HEK293 (cell line): ENCODE results near the gene GORAB.

Experiments
- CTCF ChIA-PET: fragments of 350-600 bp; formaldehyde crosslinking; extraction: SDS; loops from one replicate; lab custom pipeline; 2021; ENCODE audit warnings: antibody characterized with exemption; lab: Yijun Ruan, JAX
- POLR2A ChIA-PET: fragments of 300-600 bp; formaldehyde crosslinking; extraction: SDS; loops from one replicate; lab custom pipeline; 2020; ENCODE audit warnings: antibody characterized with exemption, inconsistent platforms; lab: Yijun Ruan, JAX
- H3K27ac ChIP-seq: fragments of 200-500 bp; sonication (Bioruptor generic); 2 replicates; pipeline ENCODE4 v1.5.1; 2014; ENCODE audit warnings: low read depth, low read length, control low read depth, inconsistent platforms; ENCODE audit errors: extremely low read depth
- H3K36me3 ChIP-seq, 2 experiments: fragments of 200-500 bp in 1 of 2; sonication (Bioruptor generic) in 1 of 2; 1 replicate in 1 of 2; 2 replicates in 1 of 2; pipeline ENCODE4 v1.5.1; 2014 to 2017; ENCODE audit warnings: inconsistent platforms in 2 of 2, low read length in 2 of 2; ENCODE audit not compliant: control insufficient read depth in 2 of 2, insufficient read depth in 1 of 2
- H3K4me1 ChIP-seq: fragments of 200-500 bp; sonication (Bioruptor generic); 2 replicates; pipeline ENCODE4 v1.5.1; 2014; ENCODE audit warnings: mild to moderate bottlenecking, low read length, inconsistent platforms; ENCODE audit not compliant: control insufficient read depth, insufficient read depth
- H3K4me3 ChIP-seq: 2 replicates; pipeline ENCODE4 v1.5.1; 2011; ENCODE audit warnings: low read depth, mild to moderate bottlenecking, control low read depth, low read length, moderate library complexity
- H3K9me3 ChIP-seq: fragments of 200-500 bp; sonication (Bioruptor generic); 2 replicates; pipeline ENCODE4 v1.5.1; 2014; ENCODE audit warnings: low read depth, low read length, inconsistent platforms; ENCODE audit not compliant: control insufficient read depth, insufficient read depth
- GLIS2 ChIP-seq: fragments of 450-650 bp; formaldehyde crosslinking; IDR thresholded peaks from 2 replicates; pipeline ENCODE4 v1.5.1; 2016; ENCODE audit warnings: missing biosample characterization, missing genetic modification characterization
- KLF1 ChIP-seq: fragments of 450-650 bp; formaldehyde crosslinking; IDR thresholded peaks from 2 replicates; pipeline ENCODE4 v1.5.1; 2016; ENCODE audit warnings: missing biosample characterization, missing genetic modification characterization
- KLF8 ChIP-seq: fragments of 450-650 bp; formaldehyde crosslinking; IDR thresholded peaks from 2 replicates; pipeline ENCODE4 v1.5.1; 2016; ENCODE audit warnings: missing biosample characterization, missing genetic modification characterization
- MEIS1 ChIP-seq: sonication (generic); formaldehyde crosslinking; IDR thresholded peaks from 2 replicates; pipeline ENCODE4 v1.8.1; 2022; ENCODE audit warnings: missing genetic modification reagents, mild to moderate bottlenecking, borderline replicate concordance
- SETDB1 ChIP-seq: IDR thresholded peaks from one replicate; pipeline ENCODE4 v1.6.1; 2017; ENCODE audit warnings: mild to moderate bottlenecking, low read length, moderate library complexity, mixed read lengths; ENCODE audit not compliant: insufficient read length
- SP2 ChIP-seq: fragments of 450-650 bp; formaldehyde crosslinking; IDR thresholded peaks from 2 replicates; pipeline ENCODE4 v1.5.1; 2016; ENCODE audit warnings: missing biosample characterization, missing genetic modification characterization
- ZBTB17 ChIP-seq: fragments of 450-650 bp; formaldehyde crosslinking; IDR thresholded peaks from 2 replicates; pipeline ENCODE4 v1.5.1; 2016; ENCODE audit warnings: missing biosample characterization, missing genetic modification characterization
- ZBTB21 ChIP-seq: fragments of 450-650 bp; formaldehyde crosslinking; IDR thresholded peaks from 2 replicates; pipeline ENCODE4 v1.5.1; 2017; ENCODE audit warnings: missing biosample characterization, missing genetic modification characterization
- ZBTB8A ChIP-seq: fragments of 450-650 bp; formaldehyde crosslinking; IDR thresholded peaks from 2 replicates; pipeline ENCODE4 v1.5.1; 2016; ENCODE audit warnings: missing biosample characterization, missing genetic modification characterization
- ZNF132 ChIP-seq: fragments of 450-650 bp; formaldehyde crosslinking; IDR thresholded peaks from 2 replicates; pipeline ENCODE4 v1.5.1; 2017; ENCODE audit warnings: missing biosample characterization, missing genetic modification characterization, borderline replicate concordance
- ZNF133 ChIP-seq: fragments of 450-650 bp; formaldehyde crosslinking; IDR thresholded peaks from 2 replicates; pipeline ENCODE4 v1.5.1; 2016; ENCODE audit warnings: missing biosample characterization, missing genetic modification characterization
- ZNF138 ChIP-seq: fragments of 450-650 bp; formaldehyde crosslinking; IDR thresholded peaks from 2 replicates; pipeline ENCODE4 v1.5.1; 2016; ENCODE audit warnings: missing biosample characterization, missing genetic modification characterization, borderline replicate concordance
- ZNF174 ChIP-seq: fragments of 450-650 bp; formaldehyde crosslinking; IDR thresholded peaks from 2 replicates; pipeline ENCODE4 v1.5.0; 2017; ENCODE audit warnings: missing biosample characterization, mild to moderate bottlenecking, missing genetic modification characterization
- ZNF184 ChIP-seq: fragments of 450-650 bp; IDR thresholded peaks from 2 replicates; pipeline ENCODE4 v1.5.1; 2018; ENCODE audit warnings: missing biosample characterization, mild to moderate bottlenecking, missing genetic modification characterization
- ZNF341 ChIP-seq: fragments of 450-650 bp; formaldehyde crosslinking; IDR thresholded peaks from 2 replicates; pipeline ENCODE4; 2016; ENCODE audit warnings: low read depth, missing biosample characterization, missing genetic modification characterization
- ZNF529 ChIP-seq: fragments of 450-650 bp; formaldehyde crosslinking; IDR thresholded peaks from 2 replicates; pipeline ENCODE4 v1.5.1; 2017; ENCODE audit warnings: missing genetic modification characterization, missing biosample characterization; ENCODE audit not compliant: insufficient replicate concordance
- ZNF548 ChIP-seq: fragments of 450-650 bp; formaldehyde crosslinking; IDR thresholded peaks from 2 replicates; pipeline ENCODE4 v1.5.1; 2016; ENCODE audit warnings: missing biosample characterization, missing genetic modification characterization
- ZNF549 ChIP-seq: fragments of 450-650 bp; IDR thresholded peaks from 2 replicates; pipeline ENCODE4 v1.5.1; 2018; ENCODE audit warnings: missing biosample characterization, missing genetic modification characterization, mild to moderate bottlenecking, inconsistent platforms, moderate library complexity
- ZNF610 ChIP-seq: fragments of 450-650 bp; formaldehyde crosslinking; IDR thresholded peaks from 2 replicates; pipeline ENCODE4 v1.5.1; 2016; ENCODE audit warnings: missing biosample characterization, missing genetic modification characterization, borderline replicate concordance
- ZNF629 ChIP-seq: fragments of 450-650 bp; formaldehyde crosslinking; IDR thresholded peaks from 2 replicates; pipeline ENCODE4 v1.5.1; 2017; ENCODE audit warnings: missing biosample characterization, missing genetic modification characterization
- ZNF677 ChIP-seq: fragments of 450-650 bp; IDR thresholded peaks from 2 replicates; pipeline ENCODE4 v1.5.0; 2018; ENCODE audit warnings: missing biosample characterization, mild to moderate bottlenecking, missing genetic modification characterization, moderate library complexity
- ZSCAN30 ChIP-seq: fragments of 450-650 bp; IDR thresholded peaks from 2 replicates; pipeline ENCODE4 v1.5.1; 2018; ENCODE audit warnings: missing biosample characterization, mild to moderate bottlenecking, missing genetic modification characterization, moderate library complexity
- ZSCAN5A ChIP-seq: fragments of 450-650 bp; formaldehyde crosslinking; IDR thresholded peaks from 2 replicates; pipeline ENCODE4 v1.5.1; 2016; ENCODE audit warnings: missing biosample characterization, missing genetic modification characterization
- TF ChIP-seq, protein P1 (sequence below): fragments of 450-650 bp; IDR thresholded peaks from 2 replicates; pipeline ENCODE4 v1.5.1; 2018; ENCODE audit warnings: missing biosample characterization, missing genetic modification characterization
- TF ChIP-seq, protein P2 (sequence below): fragments of 450-650 bp; formaldehyde crosslinking; IDR thresholded peaks from 2 replicates; pipeline ENCODE4 v1.5.1; 2016; ENCODE audit warnings: missing biosample characterization, missing genetic modification characterization
- TF ChIP-seq, protein P3 (sequence below): fragments of 450-650 bp; formaldehyde crosslinking; IDR thresholded peaks from 2 replicates; pipeline ENCODE4 v1.5.1; 2016; ENCODE audit warnings: missing biosample characterization, missing genetic modification characterization, borderline replicate concordance

The GORAB gene

GRCh38 chr1:170521818-170522217 is 10.1 kb upstream of the GORAB start:
- Histone ChIP-seq H3K36me3 (no peaks in the 10 kb centered on the region), H3K4me1 (no peaks in the 10 kb centered on the region), H3K4me3 (no peak overlapping the region), H3K9me3 (no peaks in the 10 kb centered on the region), H3K27ac (no peak overlapping the region)
- POLR2A ChIA-PET, result no interaction called here
- no peak for TF ChIP-seq ZBTB21 (tag by site-specific recombination)
- no peak for TF ChIP-seq ZNF174 (tag by site-specific recombination)
- no peak for TF ChIP-seq ZSCAN30
- no peak for TF ChIP-seq ZBTB8A (tag by site-specific recombination)
- TF ChIP-seq, protein P1, sequence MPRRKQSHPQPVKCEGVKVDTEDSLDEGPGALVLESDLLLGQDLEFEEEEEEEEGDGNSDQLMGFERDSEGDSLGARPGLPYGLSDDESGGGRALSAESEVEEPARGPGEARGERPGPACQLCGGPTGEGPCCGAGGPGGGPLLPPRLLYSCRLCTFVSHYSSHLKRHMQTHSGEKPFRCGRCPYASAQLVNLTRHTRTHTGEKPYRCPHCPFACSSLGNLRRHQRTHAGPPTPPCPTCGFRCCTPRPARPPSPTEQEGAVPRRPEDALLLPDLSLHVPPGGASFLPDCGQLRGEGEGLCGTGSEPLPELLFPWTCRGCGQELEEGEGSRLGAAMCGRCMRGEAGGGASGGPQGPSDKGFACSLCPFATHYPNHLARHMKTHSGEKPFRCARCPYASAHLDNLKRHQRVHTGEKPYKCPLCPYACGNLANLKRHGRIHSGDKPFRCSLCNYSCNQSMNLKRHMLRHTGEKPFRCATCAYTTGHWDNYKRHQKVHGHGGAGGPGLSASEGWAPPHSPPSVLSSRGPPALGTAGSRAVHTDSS, result no peak
- TF ChIP-seq ZNF341, result no peak
- no peak for TF ChIP-seq SP2 (tag by site-specific recombination)
- no peak for TF ChIP-seq GLIS2 (tag by site-specific recombination)
- TF ChIP-seq ZNF548 (tag by site-specific recombination), result no peak
- no peak for TF ChIP-seq ZNF529 (tag by site-specific recombination)
- TF ChIP-seq ZNF629 (tag by site-specific recombination), result no peak
- TF ChIP-seq ZNF132, result no peak
- TF ChIP-seq ZNF138 (tag by site-specific recombination), result no peak
- TF ChIP-seq, protein P2, sequence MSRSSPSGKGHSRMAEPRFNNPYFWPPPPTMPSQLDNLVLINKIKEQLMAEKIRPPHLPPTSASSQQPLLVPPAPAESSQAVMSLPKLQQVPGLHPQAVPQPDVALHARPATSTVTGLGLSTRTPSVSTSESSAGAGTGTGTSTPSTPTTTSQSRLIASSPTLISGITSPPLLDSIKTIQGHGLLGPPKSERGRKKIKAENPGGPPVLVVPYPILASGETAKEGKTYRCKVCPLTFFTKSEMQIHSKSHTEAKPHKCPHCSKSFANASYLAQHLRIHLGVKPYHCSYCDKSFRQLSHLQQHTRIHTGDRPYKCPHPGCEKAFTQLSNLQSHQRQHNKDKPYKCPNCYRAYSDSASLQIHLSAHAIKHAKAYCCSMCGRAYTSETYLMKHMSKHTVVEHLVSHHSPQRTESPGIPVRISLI (tag by site-specific recombination), result no peak
- TF ChIP-seq, protein P3, sequence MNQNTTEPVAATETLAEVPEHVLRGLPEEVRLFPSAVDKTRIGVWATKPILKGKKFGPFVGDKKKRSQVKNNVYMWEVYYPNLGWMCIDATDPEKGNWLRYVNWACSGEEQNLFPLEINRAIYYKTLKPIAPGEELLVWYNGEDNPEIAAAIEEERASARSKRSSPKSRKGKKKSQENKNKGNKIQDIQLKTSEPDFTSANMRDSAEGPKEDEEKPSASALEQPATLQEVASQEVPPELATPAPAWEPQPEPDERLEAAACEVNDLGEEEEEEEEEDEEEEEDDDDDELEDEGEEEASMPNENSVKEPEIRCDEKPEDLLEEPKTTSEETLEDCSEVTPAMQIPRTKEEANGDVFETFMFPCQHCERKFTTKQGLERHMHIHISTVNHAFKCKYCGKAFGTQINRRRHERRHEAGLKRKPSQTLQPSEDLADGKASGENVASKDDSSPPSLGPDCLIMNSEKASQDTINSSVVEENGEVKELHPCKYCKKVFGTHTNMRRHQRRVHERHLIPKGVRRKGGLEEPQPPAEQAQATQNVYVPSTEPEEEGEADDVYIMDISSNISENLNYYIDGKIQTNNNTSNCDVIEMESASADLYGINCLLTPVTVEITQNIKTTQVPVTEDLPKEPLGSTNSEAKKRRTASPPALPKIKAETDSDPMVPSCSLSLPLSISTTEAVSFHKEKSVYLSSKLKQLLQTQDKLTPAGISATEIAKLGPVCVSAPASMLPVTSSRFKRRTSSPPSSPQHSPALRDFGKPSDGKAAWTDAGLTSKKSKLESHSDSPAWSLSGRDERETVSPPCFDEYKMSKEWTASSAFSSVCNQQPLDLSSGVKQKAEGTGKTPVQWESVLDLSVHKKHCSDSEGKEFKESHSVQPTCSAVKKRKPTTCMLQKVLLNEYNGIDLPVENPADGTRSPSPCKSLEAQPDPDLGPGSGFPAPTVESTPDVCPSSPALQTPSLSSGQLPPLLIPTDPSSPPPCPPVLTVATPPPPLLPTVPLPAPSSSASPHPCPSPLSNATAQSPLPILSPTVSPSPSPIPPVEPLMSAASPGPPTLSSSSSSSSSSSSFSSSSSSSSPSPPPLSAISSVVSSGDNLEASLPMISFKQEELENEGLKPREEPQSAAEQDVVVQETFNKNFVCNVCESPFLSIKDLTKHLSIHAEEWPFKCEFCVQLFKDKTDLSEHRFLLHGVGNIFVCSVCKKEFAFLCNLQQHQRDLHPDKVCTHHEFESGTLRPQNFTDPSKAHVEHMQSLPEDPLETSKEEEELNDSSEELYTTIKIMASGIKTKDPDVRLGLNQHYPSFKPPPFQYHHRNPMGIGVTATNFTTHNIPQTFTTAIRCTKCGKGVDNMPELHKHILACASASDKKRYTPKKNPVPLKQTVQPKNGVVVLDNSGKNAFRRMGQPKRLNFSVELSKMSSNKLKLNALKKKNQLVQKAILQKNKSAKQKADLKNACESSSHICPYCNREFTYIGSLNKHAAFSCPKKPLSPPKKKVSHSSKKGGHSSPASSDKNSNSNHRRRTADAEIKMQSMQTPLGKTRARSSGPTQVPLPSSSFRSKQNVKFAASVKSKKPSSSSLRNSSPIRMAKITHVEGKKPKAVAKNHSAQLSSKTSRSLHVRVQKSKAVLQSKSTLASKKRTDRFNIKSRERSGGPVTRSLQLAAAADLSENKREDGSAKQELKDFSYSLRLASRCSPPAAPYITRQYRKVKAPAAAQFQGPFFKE (tag by site-specific recombination), result no peak
- TF ChIP-seq ZBTB17, result no peak
- CTCF ChIA-PET, result interaction anchor here (1.3 kb wide), 1 partner anchor 168 kb away, joined by 3 read pairs; no protein-coding TSS in a partner anchor

- Histone ChIP-seq H3K27ac (peak overlapping the region; percentile 90), H3K36me3 (no peaks in the 10 kb centered on the region), H3K9me3 (no peaks in the 10 kb centered on the region), H3K4me1 (no peaks in the 10 kb centered on the region), H3K4me3 (peak overlapping the region; percentile 77)
- ChIA-PET POLR2A (interaction anchor here (0.7 to 1.1 kb wide), 4 partner anchors 14 to 503 kb away, joined by 3 to 5 read pairs (median 4); no protein-coding TSS in a partner anchor), CTCF (interaction anchor here (0.7 kb wide), 1 partner anchor 761 kb away, joined by 3 read pairs; no protein-coding TSS in a partner anchor)
- TF ChIP-seq ZNF549 (no peak), GLIS2 (tag by site-specific recombination) (no peak), ZNF184 (tag by site-specific recombination) (no peak), MEIS1 (CRISPR knock-in tag) (no peak), ZNF677 (tag by site-specific recombination) (no peak), ZNF629 (tag by site-specific recombination) (no peak), ZNF610 (tag by site-specific recombination) (no peak), SETDB1 (no peak), ZSCAN5A (no peak), KLF1 (tag by site-specific recombination) (no peak), ZNF133 (tag by site-specific recombination) (no peak), KLF8 (peak; percentile 5; the same call in 1 of the 2 replicates)
Measured at GRCh38 chr1:170530972-170531757, 801 bp upstream of the GORAB start.
